K562 (cell line): ENCODE results near the gene C17orf113. TPM values are rescaled to one million over a fixed set of nuclear protein-coding genes. Genes with fewer than 3 reads are reported as not detected.
A peak's percentile ranks its signal among the peaks of the same experiment; 100 is the strongest.

Experiments
- ARID1B ChIP-seq: fragments of 450-650 bp; IDR thresholded peaks from 2 replicates; pipeline ENCODE4 v1.6.1; 2016; ENCODE audit warnings: antibody characterized with exemption, mild to moderate bottlenecking, inconsistent platforms
- CEBPB ChIP-seq: fragments of 450-650 bp; IDR thresholded peaks from 2 replicates; pipeline ENCODE4 v1.6.1; 2016; ENCODE audit warnings: missing genetic modification characterization, missing compliant biosample characterization
- ESRRA ChIP-seq: fragments of 450-650 bp; IDR thresholded peaks from 2 replicates; pipeline ENCODE4 v1.6.1; 2014; ENCODE audit warnings: low read depth, mild to moderate bottlenecking, moderate library complexity, borderline replicate concordance
- JUNB ChIP-seq: fragments of 450-650 bp; formaldehyde crosslinking; conservative IDR thresholded peaks from 2 replicates; pipeline ENCODE4 v1.4.0; 2020; ENCODE audit warnings: mild to moderate bottlenecking
- JUND ChIP-seq, 2 experiments: IDR thresholded peaks; 2 replicates in 1 of 2; 3 replicates in 1 of 2; pipeline ENCODE4 v1.6.1; 2011; ENCODE audit warnings: borderline replicate concordance in 2 of 2, low read depth in 2 of 2, low read length in 2 of 2, improper control_type of control experiment in 1 of 2, missing biosample characterization in 1 of 2, missing genetic modification characterization in 1 of 2, missing genetic modification reagents in 1 of 2
- KLF13 ChIP-seq: fragments of 450-650 bp; IDR thresholded peaks from 2 replicates; pipeline ENCODE4 v1.6.1; 2016; ENCODE audit warnings: missing genetic modification characterization, low read depth, mild to moderate bottlenecking, missing compliant biosample characterization, moderate library complexity, borderline replicate concordance
- L3MBTL2 ChIP-seq: fragments of 450-650 bp; IDR thresholded peaks from 2 replicates; pipeline ENCODE4 v1.6.1; 2016; ENCODE audit warnings: mild to moderate bottlenecking, moderate library complexity
- MAZ ChIP-seq, 2 experiments: fragments of 450-650 bp in 1 of 2; sonication (generic) in 1 of 2; formaldehyde crosslinking; IDR thresholded peaks in 1 of 2; conservative IDR thresholded peaks in 1 of 2; 2 replicates each; pipeline versions ENCODE4 v1.4.0 to v1.5.0; 2020; ENCODE audit warnings: mild to moderate bottlenecking in 1 of 2, missing genetic modification reagents in 1 of 2
- MYC ChIP-seq, 2 experiments: fragments of 250-450 bp in 1 of 2; sonication (Bioruptor Pico) in 1 of 2; IDR thresholded peaks; 2 replicates each; pipeline versions ENCODE4 v1.5.1 to v1.6.1; 2012 to 2021; ENCODE audit warnings: low read depth in 2 of 2, borderline replicate concordance in 1 of 2, improper control_type of control experiment in 1 of 2, low read length in 1 of 2, mild to moderate bottlenecking in 1 of 2, moderate library complexity in 1 of 2
- PTTG1 ChIP-seq: fragments of 450-650 bp; IDR thresholded peaks from 2 replicates; pipeline ENCODE4 v1.6.1; 2016; ENCODE audit warnings: low read depth, mild to moderate bottlenecking, missing genetic modification characterization, missing compliant biosample characterization
- SMAD3 ChIP-seq: fragments of 450-650 bp; formaldehyde crosslinking; conservative IDR thresholded peaks from 2 replicates; pipeline ENCODE4 v1.4.0; 2020; ENCODE audit warnings: mild to moderate bottlenecking
- ZBTB40 ChIP-seq, 2 experiments: fragments of 450-650 bp in 1 of 2; sonication (generic) in 1 of 2; formaldehyde crosslinking in 1 of 2; IDR thresholded peaks; 2 replicates each; pipeline versions ENCODE4 v1.7.1 to v1.9.0; 2016 to 2022; ENCODE audit warnings: inconsistent platforms in 1 of 2, mild to moderate bottlenecking in 1 of 2, missing genetic modification reagents in 1 of 2
- ZNF3 ChIP-seq: fragments of 250-450 bp; sonication (Bioruptor Pico); IDR thresholded peaks from 2 replicates; pipeline ENCODE4 v1.5.0; 2021; ENCODE audit warnings: mild to moderate bottlenecking, moderate library complexity
- ZNF584 ChIP-seq: fragments of 200-800 bp; sonication (Bioruptor generic); IDR thresholded peaks from 2 replicates; pipeline ENCODE4 v1.6.1; 2016; ENCODE audit warnings: low read depth, mild to moderate bottlenecking, missing genetic modification characterization, missing compliant biosample characterization
- ZNF589 ChIP-seq: fragments of 200-800 bp; sonication (Bioruptor generic); IDR thresholded peaks from 2 replicates; pipeline ENCODE4 v1.6.1; 2016; ENCODE audit warnings: low read depth, missing genetic modification characterization, missing compliant biosample characterization
- polyA plus RNA-seq, 8 experiments: library from polyadenylated mRNA; depleted of rRNA in 4 of 8; stranded (reverse) in 5 of 8; unstranded in 3 of 8; fragments of >200 nt; fragmentation: Nextera tagmentation in 2 of 8; fragmentation: Illumina TruSeq in 1 of 8; extraction: Ambion mirVana in 2 of 8; extraction: Trizol in 1 of 8; gene quantifications; 2 replicates each; pipeline versions ENCODE4 v1.2.1 to v1.2.3, GENCODE V29; 2011 to 2014; ENCODE audit warnings: inconsistent platforms in 1 of 8, missing spikeins in 1 of 8
- total RNA-seq, 7 experiments: library from RNA; depleted of rRNA in 6 of 7; stranded (reverse); fragments of >200 nt in 6 of 7; fragmentation: Illumina TruSeq in 2 of 7; extraction: Trizol in 2 of 7; gene quantifications; 2 replicates each; pipeline versions ENCODE4 v1.2.1 to v1.2.3, GENCODE V29; 2011 to 2021; ENCODE audit warnings: low replicate concordance in 1 of 7
- TF ChIP-seq, protein P1 (sequence below): sonication (generic); formaldehyde crosslinking; IDR thresholded peaks from 2 replicates; pipeline ENCODE4 v1.9.0; 2022; ENCODE audit warnings: mild to moderate bottlenecking, missing genetic modification reagents

C17orf113 gene
- total and polyA plus RNA-seq, 9 of the 15 experiments (the other 6 are each of a cell fraction or from before 2014, with no cell fraction given), result 0.10 to 1.2 (median 0.31) TPM

- TF ChIP-seq ZBTB40 (IDR thresholded peaks at IDR 0.05) (no peak), ZBTB40 (CRISPR knock-in tag; IDR thresholded peaks at IDR 0.05) (no peak), ESRRA (peak; percentile 85; the same call in 1 of the 2 replicates), L3MBTL2 (peak; percentile 81), MAZ (CRISPR knock-in tag; conservative IDR thresholded peaks at IDR 0.05 in 1 of 2, IDR thresholded peaks at IDR 0.05 in 1 of 2) (no peak; a peak in 1 of 4 replicates), ZNF589 (CRISPR knock-in tag) (peak; percentile 52; the same call in 1 of the 2 replicates), ZNF584 (CRISPR knock-in tag) (peak; percentile 93), JUND (IDR thresholded peaks at IDR 0.05; ENCODE audit: borderline replicate concordance, low read depth, low read length) (peak; percentile 97), JUND (tag; IDR thresholded peaks at IDR 0.05; ENCODE audit: borderline replicate concordance, low read depth, low read length) (peak; percentile 78; the same call in 1 of the 3 replicates), MYC (IDR thresholded peaks at IDR 0.05; ENCODE audit: low read depth, low read length) (peak; percentile 82), MYC (CRISPR knock-in tag; IDR thresholded peaks at IDR 0.05; ENCODE audit: borderline replicate concordance, low read depth) (no peak), ZNF3 (CRISPR knock-in tag) (no peak), PTTG1 (tag) (0 out of 2 replicates have a peak, but pooled peaks have one; percentile 6), ARID1B (peak; percentile 61; the same call in 1 of the 2 replicates), JUNB (CRISPR knock-in tag) (peak; percentile 71), CEBPB (peak; percentile 99), KLF13 (tag) (0 out of 2 replicates have a peak, but pooled peaks have one; percentile 9), SMAD3 (peak; percentile 60)
- TF ChIP-seq, protein P1, sequence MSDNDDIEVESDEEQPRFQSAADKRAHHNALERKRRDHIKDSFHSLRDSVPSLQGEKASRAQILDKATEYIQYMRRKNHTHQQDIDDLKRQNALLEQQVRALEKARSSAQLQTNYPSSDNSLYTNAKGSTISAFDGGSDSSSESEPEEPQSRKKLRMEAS (CRISPR knock-in tag), result no peak
Observed at GRCh38 chr17:42023524-42024349, 26.7 kb downstream of the C17orf113 start (continued).
